K562 (cell line): ENCODE measurements around the gene KCNQ5. TPM values are rescaled to one million over a fixed set of nuclear protein-coding genes. Genes with fewer than 3 reads are reported as not detected.

Experiments used
- CEBPB ChIP-seq: fragments of 450-650 bp; IDR thresholded peaks from 2 replicates; pipeline ENCODE4 v1.6.1; 2016; ENCODE audit warnings: missing genetic modification characterization, missing compliant biosample characterization
- CEBPG ChIP-seq, 3 experiments: fragments of 200-800 bp in 1 of 3; sonication (Bioruptor generic) in 1 of 3; sonication (generic) in 1 of 3; formaldehyde crosslinking in 1 of 3; IDR thresholded peaks in 2 of 3; conservative IDR thresholded peaks in 1 of 3; 2 replicates each; pipeline versions ENCODE4 v1.6.1 to v1.8.0; 2016 to 2022; ENCODE audit warnings: missing compliant biosample characterization in 2 of 3, missing genetic modification characterization in 2 of 3, mild to moderate bottlenecking in 1 of 3, missing genetic modification reagents in 1 of 3
- CREBBP ChIP-seq: IDR thresholded peaks from one replicate; pipeline ENCODE4 v1.6.1; 2012; ENCODE audit warnings: low read depth, mild to moderate bottlenecking, control low read depth, inconsistent platforms, low read length
- HSF4 ChIP-seq: fragments of 250-450 bp; sonication (Bioruptor Pico); IDR thresholded peaks from 2 replicates; pipeline ENCODE4 v2.1.2; 2022; ENCODE audit warnings: mild to moderate bottlenecking, moderate library complexity, borderline replicate concordance
- NR2C2 ChIP-seq, 2 experiments: fragments of 200-800 bp in 1 of 2; sonication (Bioruptor generic) in 1 of 2; sonication (generic) in 1 of 2; formaldehyde crosslinking in 1 of 2; IDR thresholded peaks; 2 replicates each; pipeline versions ENCODE4 v1.6.1 to v1.8.0; 2016 to 2022; ENCODE audit warnings: mild to moderate bottlenecking in 1 of 2, missing compliant biosample characterization in 1 of 2, missing genetic modification characterization in 1 of 2, missing genetic modification reagents in 1 of 2
- POLR3G ChIP-seq: IDR thresholded peaks from 2 replicates; pipeline ENCODE4 v1.6.1; 2011; ENCODE audit not compliant: insufficient read length, insufficient replicate concordance; ENCODE audit errors: extremely low read depth
- RAD21 ChIP-seq, 2 experiments: fragments of 250-450 bp in 1 of 2; fragments of 450-650 bp in 1 of 2; sonication (Bioruptor Pico) in 1 of 2; formaldehyde crosslinking in 1 of 2; IDR thresholded peaks in 1 of 2; conservative IDR thresholded peaks in 1 of 2; 2 replicates each; pipeline versions ENCODE4 v1.4.0 to v1.8.0; 2020 to 2022; ENCODE audit warnings: mild to moderate bottlenecking in 2 of 2, moderate library complexity in 1 of 2
- RB1 ChIP-seq: fragments of 450-650 bp; IDR thresholded peaks from 2 replicates; pipeline ENCODE4 v1.6.1; 2017; ENCODE audit warnings: low read depth, mild to moderate bottlenecking
- SMC3 ChIP-seq: conservative IDR thresholded peaks from 2 replicates; pipeline ENCODE4 v1.6.1; 2011; ENCODE audit warnings: low read depth, low read length, improper control_type of control experiment; ENCODE audit not compliant: insufficient read depth
- TAL1 ChIP-seq: fragments of 450-650 bp; IDR thresholded peaks from 2 replicates; pipeline ENCODE4 v1.6.1; 2016; ENCODE audit warnings: mild to moderate bottlenecking
- ZNF766 ChIP-seq: fragments of 200-800 bp; sonication (Bioruptor generic); conservative IDR thresholded peaks from 2 replicates; pipeline ENCODE4 v1.6.1; 2016; ENCODE audit warnings: missing genetic modification characterization, missing compliant biosample characterization
- polyA plus RNA-seq, 8 experiments: library from polyadenylated mRNA; depleted of rRNA in 4 of 8; stranded (reverse) in 5 of 8; unstranded in 3 of 8; fragments of >200 nt; fragmentation: Nextera tagmentation in 2 of 8; fragmentation: Illumina TruSeq in 1 of 8; extraction: Ambion mirVana in 2 of 8; extraction: Trizol in 1 of 8; gene quantifications; 2 replicates each; pipeline versions ENCODE4 v1.2.1 to v1.2.3, GENCODE V29; 2011 to 2014; ENCODE audit warnings: inconsistent platforms in 1 of 8, missing spikeins in 1 of 8
- total RNA-seq, 7 experiments: library from RNA; depleted of rRNA in 6 of 7; stranded (reverse); fragments of >200 nt in 6 of 7; fragmentation: Illumina TruSeq in 2 of 7; extraction: Trizol in 2 of 7; gene quantifications; 2 replicates each; pipeline versions ENCODE4 v1.2.1 to v1.2.3, GENCODE V29; 2011 to 2021; ENCODE audit warnings: low replicate concordance in 1 of 7
- TF ChIP-seq, protein P1 (sequence below): fragments of 250-450 bp; sonication (Bioruptor Pico); IDR thresholded peaks from 2 replicates; pipeline ENCODE4 v1.4.0; 2020; ENCODE audit warnings: mild to moderate bottlenecking, moderate library complexity, borderline replicate concordance
- TF ChIP-seq, protein P2 (sequence below), 2 experiments: fragments of 450-650 bp in 1 of 2; sonication (generic) in 1 of 2; formaldehyde crosslinking in 1 of 2; IDR thresholded peaks in 1 of 2; conservative IDR thresholded peaks in 1 of 2; 2 replicates each; pipeline versions ENCODE4 v1.6.1 to v1.8.1; 2016 to 2023; ENCODE audit warnings: mild to moderate bottlenecking in 2 of 2, moderate library complexity in 2 of 2, inconsistent platforms in 1 of 2, missing genetic modification reagents in 1 of 2
- TF ChIP-seq, protein P3 (sequence below): sonication (generic); IDR thresholded peaks from 2 replicates; pipeline ENCODE4 v1.6.1; 2016
- TF ChIP-seq, protein P4 (sequence below): fragments of 450-650 bp; IDR thresholded peaks from 2 replicates; pipeline ENCODE4 v1.6.1; 2016; ENCODE audit warnings: low read depth, mild to moderate bottlenecking, moderate library complexity
- TF ChIP-seq, protein P5 (sequence below): fragments of 450-650 bp; formaldehyde crosslinking; IDR thresholded peaks from 2 replicates; pipeline ENCODE4 v1.4.0; 2020; ENCODE audit warnings: mild to moderate bottlenecking, moderate library complexity

The KCNQ5 gene
- total and polyA plus RNA-seq, 9 of the 15 experiments (the other 6 are each of a cell fraction or from before 2014, with no cell fraction given), result 0.31 to 5.9 (median 2.6) TPM

DNA sequence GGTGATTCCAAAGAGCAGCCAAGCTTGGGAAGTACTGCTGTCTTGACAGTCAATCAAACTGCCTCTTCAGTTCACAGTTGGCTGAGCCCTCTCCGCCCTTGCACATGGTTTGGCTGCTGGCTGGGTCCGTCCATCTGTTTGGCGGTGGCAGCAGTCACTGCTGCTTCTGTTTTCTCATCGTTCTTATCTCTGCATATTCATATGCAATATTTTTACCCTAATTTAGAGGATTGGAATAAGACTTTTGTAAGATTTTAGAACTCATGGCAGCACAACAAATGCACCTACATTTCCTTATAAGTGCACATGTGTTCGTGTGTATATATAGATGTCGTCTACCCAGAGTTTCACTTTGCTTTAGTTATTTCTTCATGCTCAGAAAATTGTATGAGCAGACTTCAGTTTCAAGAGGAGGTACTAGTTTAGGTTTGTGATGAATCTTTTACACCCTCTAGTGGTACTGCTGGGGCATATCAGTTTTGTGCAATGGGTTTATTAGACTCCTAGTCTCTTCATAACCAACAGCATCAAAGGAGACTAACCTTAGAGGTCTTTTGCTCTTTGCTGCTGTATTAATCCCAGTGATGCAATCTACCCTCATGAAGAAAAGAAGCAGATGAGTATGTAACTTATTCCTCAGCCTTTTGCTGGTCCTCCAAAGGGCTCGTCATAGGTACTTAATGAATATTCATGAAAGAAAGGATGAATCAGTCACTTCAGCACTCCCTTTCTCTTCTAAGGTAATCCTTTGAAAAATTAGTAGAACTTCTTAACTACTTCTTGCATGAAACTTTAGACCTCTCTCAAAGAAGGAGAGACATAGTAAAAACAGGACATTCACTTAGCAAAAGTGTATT, 559.1 kb downstream of the KCNQ5 start (continued):
- TF ChIP-seq CEBPG (CRISPR knock-in tag; IDR thresholded peaks at IDR 0.05) (no peak), CEBPG (tag; conservative IDR thresholded peaks at IDR 0.05 in 1 of 2, IDR thresholded peaks at IDR 0.05 in 1 of 2) (peak; percentile 22 to 59; a peak in 2 of 4 replicates), RAD21 (CRISPR knock-in tag; conservative IDR thresholded peaks at IDR 0.05 in 1 of 2, IDR thresholded peaks at IDR 0.05 in 1 of 2) (peak; percentile 85 to 91), TAL1 (no peak), SMC3 (peak; percentile 70), CREBBP (no peak), ZNF766 (peak; percentile 81), POLR3G (no peak), CEBPB (tag) (peak; percentile 50), HSF4 (CRISPR knock-in tag) (no peak), NR2C2 (CRISPR knock-in tag; IDR thresholded peaks at IDR 0.05) (no peak), NR2C2 (tag; IDR thresholded peaks at IDR 0.05) (no peak), RB1 (peak; percentile 43)
- TF ChIP-seq, protein P1, sequence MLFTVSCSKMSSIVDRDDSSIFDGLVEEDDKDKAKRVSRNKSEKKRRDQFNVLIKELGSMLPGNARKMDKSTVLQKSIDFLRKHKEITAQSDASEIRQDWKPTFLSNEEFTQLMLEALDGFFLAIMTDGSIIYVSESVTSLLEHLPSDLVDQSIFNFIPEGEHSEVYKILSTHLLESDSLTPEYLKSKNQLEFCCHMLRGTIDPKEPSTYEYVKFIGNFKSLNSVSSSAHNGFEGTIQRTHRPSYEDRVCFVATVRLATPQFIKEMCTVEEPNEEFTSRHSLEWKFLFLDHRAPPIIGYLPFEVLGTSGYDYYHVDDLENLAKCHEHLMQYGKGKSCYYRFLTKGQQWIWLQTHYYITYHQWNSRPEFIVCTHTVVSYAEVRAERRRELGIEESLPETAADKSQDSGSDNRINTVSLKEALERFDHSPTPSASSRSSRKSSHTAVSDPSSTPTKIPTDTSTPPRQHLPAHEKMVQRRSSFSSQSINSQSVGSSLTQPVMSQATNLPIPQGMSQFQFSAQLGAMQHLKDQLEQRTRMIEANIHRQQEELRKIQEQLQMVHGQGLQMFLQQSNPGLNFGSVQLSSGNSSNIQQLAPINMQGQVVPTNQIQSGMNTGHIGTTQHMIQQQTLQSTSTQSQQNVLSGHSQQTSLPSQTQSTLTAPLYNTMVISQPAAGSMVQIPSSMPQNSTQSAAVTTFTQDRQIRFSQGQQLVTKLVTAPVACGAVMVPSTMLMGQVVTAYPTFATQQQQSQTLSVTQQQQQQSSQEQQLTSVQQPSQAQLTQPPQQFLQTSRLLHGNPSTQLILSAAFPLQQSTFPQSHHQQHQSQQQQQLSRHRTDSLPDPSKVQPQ (CRISPR knock-in tag), result no peak
- TF ChIP-seq, protein P2, sequence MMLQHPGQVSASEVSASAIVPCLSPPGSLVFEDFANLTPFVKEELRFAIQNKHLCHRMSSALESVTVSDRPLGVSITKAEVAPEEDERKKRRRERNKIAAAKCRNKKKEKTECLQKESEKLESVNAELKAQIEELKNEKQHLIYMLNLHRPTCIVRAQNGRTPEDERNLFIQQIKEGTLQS (IDR thresholded peaks at IDR 0.05), result peak; percentile 41; the same call in 1 of the 2 replicates
- TF ChIP-seq, protein P2 (CRISPR knock-in tag; conservative IDR thresholded peaks at IDR 0.05), result no peak
- TF ChIP-seq, protein P3, sequence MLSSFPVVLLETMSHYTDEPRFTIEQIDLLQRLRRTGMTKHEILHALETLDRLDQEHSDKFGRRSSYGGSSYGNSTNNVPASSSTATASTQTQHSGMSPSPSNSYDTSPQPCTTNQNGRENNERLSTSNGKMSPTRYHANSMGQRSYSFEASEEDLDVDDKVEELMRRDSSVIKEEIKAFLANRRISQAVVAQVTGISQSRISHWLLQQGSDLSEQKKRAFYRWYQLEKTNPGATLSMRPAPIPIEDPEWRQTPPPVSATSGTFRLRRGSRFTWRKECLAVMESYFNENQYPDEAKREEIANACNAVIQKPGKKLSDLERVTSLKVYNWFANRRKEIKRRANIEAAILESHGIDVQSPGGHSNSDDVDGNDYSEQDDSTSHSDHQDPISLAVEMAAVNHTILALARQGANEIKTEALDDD, result peak; percentile 64
- TF ChIP-seq, protein P4, sequence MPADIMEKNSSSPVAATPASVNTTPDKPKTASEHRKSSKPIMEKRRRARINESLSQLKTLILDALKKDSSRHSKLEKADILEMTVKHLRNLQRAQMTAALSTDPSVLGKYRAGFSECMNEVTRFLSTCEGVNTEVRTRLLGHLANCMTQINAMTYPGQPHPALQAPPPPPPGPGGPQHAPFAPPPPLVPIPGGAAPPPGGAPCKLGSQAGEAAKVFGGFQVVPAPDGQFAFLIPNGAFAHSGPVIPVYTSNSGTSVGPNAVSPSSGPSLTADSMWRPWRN, result no peak
- TF ChIP-seq, protein P5, sequence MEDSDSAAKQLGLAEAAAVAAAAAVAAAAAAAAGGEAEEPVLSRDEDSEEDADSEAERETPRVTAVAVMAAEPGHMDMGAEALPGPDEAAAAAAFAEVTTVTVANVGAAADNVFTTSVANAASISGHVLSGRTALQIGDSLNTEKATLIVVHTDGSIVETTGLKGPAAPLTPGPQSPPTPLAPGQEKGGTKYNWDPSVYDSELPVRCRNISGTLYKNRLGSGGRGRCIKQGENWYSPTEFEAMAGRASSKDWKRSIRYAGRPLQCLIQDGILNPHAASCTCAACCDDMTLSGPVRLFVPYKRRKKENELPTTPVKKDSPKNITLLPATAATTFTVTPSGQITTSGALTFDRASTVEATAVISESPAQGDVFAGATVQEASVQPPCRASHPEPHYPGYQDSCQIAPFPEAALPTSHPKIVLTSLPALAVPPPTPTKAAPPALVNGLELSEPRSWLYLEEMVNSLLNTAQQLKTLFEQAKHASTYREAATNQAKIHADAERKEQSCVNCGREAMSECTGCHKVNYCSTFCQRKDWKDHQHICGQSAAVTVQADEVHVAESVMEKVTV (CRISPR knock-in tag), result peak; percentile 73
